Measurements from ENCODE around the gene TUBB4A.
"Not testable (repeated sequence)": the region's sequence is repeated elsewhere in the genome, so short reads cannot be mapped to it uniquely, and the experiment has no call there.

Gene TUBB4A

GRCh38 chr19:6522712-6523111, 20.6 kb upstream of the TUBB4A start:
- no peak for DNase-seq

GRCh38 chr19:6521718-6522646, 19.9 kb upstream of the TUBB4A start:
- DNase-seq, result peak; percentile 90

DNA sequence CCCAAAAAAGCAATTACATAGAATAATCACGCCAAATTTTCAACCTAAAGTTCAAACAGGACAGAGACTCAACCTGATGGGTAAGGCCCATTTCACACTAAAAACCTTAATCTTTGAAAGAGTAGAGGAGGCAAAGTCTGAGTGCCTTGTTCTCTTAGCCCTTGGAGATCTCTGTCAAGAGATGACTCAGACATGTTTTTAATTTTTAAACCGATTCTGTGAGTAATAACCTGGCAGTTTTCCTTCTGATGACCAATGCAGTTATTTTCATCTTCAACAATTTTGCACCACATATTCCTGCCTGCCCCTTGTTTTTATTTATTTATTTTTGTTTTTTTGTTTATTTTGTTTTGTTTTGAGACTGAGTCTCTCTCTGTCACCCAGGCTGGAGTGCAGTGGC, 17.2 kb upstream of the TUBB4A start:
- peak; percentile 87 for DNase-seq

- DNase-seq, result no peak
These were observed 16.2 kb upstream of the TUBB4A start for GRCh38 chr19:6518145-6518911.

GRCh38 chr19:6516659-6517291, 14.7 kb upstream of the TUBB4A start:
- DNase-seq, result peak; percentile 75

GRCh38 chr19:6516018-6516658, 14.0 kb upstream of the TUBB4A start:
- DNase-seq, result peak; percentile 86

GRCh38 chr19:6514926-6515544, 12.9 kb upstream of the TUBB4A start:
- no peak for DNase-seq

DNA sequence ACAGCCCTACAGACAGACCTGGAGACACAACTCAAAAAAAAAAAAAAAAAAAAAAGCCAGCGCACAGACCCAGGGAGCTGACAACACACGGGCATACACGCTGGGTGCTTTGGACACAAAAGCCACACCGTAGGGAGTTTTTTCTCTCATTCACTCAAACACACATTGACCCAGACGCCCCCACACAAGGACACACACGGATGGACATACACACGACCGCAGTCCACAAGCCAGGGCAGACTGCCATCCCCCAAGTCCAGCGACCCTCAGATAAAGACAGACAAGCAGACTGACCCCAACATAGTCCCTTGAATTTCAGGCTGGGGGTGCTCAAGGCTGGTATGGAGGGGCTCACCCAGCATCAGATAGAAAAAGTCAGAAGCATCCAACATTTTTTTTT, 12.0 kb upstream of the TUBB4A start:
- DNase-seq, result no peak

GRCh38 chr19:6510618-6511017, 8.5 kb upstream of the TUBB4A start:
- DNase-seq, result no peak

GRCh38 chr19:6509118-6509971, 7.2 kb upstream of the TUBB4A start:
- DNase-seq, result no peak

DNA sequence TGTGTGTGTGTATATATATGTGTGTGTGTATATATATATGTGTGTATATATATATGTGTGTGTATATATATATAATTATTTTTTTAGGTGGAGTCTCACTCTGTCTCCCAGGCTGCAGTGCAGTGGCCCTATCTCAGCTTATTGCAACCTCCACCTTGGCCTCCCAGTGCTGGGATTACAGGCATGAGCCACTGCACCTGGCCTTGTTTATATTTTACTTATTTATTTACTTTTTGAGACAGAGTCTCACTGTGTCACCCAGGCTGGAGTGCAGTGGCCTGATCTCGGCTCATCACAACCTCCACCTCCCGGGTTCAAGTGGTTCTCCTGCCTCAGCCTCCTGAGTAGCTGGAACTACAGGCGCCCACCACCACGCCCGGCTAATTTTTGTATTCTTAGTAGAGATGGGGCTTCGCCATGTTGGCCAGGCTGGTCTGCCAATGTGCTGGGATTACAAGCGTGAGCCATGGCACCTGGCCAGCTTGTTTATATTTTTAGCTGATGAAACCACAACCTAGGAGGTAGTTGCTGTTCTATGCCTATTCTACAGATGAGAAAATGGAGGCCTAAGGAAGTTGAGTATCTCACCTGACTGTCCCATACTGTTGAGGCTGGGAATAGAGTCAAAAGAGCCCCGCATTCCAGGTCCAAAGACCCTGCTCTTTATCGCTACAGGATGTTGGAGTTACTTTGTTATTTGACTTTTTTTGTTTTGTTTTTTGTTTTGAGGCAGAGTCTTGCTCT, 6.1 kb upstream of the TUBB4A start:
- DNase-seq, result not testable (repeated sequence)

- DNase-seq, result no peak
These were observed 1.5 kb upstream of the TUBB4A start for GRCh38 chr19:6503407-6504201.

- DNase-seq, result no peak
These were observed 1.0 kb downstream of the TUBB4A start for GRCh38 chr19:6500837-6501739.

- DNase-seq, result no peak
These were observed 2.9 kb downstream of the TUBB4A start for GRCh38 chr19:6499052-6499790.

- DNase-seq, result no peak
These were observed 3.6 kb downstream of the TUBB4A start for GRCh38 chr19:6498294-6499036.

DNA sequence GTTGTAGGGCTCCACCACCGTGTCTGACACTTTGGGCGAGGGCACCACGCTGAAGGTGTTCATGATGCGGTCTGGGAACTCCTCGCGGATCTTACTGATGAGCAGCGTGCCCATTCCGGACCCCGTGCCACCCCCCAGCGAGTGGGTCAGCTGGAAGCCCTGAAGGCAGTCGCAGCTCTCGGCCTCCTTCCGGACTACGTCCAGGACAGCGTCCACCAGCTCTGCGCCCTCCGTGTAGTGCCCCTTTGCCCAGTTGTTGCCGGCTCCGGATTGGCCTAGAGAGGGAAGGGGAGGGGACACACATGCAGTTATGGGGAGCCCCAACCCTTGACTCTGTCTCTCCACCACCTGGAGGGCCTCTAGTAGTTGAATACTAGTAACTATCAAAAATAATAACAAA, 6.2 kb downstream of the TUBB4A start:
- DNase-seq, result no peak

GRCh38 chr19:6494438-6495036, 7.6 kb downstream of the TUBB4A start:
- DNase-seq, result no peak

Data from kidney glomerular epithelial cell (primary cell).